CD4-positive, alpha-beta T cell treated with Interleukin-4 for 1 hour (primary cell): ENCODE results near the gene PFKFB1.
"Not testable (repeated sequence)": the region's sequence is repeated elsewhere in the genome, so short reads cannot be mapped to it uniquely, and the experiment has no call there.

Source experiments
- DNase-seq, 2 donors: peaks; one replicate each; pipeline ENCODE4 v3.0.0-alpha.2; 2020 to 2022

Gene PFKFB1

GRCh38 chrX:54992911-54993622 lies 921 bp downstream of the PFKFB1 start:
- no peak for DNase-seq

GRCh38 chrX:54991706-54992105 lies 2.3 kb downstream of the PFKFB1 start:
- DNase-seq: no peak

DNA sequence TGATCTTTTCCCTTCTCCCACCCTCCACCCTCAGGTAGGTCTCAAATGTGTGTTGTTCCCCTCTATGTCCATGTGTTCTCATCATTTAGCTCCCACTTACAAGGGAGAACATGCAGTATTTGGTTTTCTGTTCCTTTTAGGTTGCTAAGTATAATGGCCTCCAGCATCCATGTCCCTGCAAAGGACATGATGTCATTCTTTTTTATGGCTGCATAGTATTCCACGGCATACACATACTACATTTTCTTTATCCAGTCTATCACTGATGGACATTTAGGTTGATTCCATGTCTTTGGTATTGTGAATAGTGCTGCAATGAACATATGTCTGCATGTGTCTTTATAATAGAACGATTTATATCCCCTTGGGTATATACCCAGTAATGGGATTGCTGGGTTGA lies 10.7 kb downstream of the PFKFB1 start:
- DNase-seq: not testable (repeated sequence)

- DNase-seq: no peak
Measured at GRCh38 chrX:54980334-54980733, 13.7 kb downstream of the PFKFB1 start.

DNA sequence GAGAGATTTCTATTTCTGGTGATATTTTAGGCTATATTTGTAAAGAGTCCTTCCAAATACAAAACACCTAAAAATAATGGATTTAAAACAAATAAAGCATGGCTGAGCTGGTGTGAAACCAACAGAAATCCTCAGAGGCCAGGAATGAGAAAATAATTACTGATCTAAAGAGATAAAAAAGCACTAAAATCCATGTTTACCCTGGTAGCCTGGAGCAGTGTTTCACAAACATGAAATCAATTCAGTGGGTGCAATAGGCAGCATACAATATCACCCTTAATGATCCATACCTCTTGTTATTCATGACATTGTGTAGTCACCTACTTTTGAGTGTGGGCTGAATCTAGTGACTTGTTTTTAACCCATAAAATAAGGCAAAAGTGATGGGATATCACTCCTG lies 14.6 kb downstream of the PFKFB1 start:
- no peak for DNase-seq

DNA sequence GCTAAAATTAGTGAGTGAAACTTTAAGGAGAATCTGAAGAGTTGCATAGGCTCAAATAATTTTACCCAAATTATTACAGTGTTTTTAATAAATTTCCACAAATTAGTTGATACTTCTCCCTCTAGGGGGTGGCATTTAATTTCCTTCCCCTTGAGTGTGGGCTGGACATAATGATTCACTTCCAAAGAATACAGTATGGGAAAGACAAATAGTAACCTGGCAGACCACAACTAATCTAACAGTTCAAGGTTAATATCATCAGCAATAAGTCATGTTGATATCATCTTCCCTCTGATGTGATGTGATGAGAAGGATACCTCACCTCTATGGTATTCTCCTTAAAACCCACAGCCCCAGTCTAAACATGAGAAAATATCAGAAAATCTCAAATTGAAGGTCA lies 15.5 kb downstream of the PFKFB1 start:
- DNase-seq: no peak

- no peak for DNase-seq
Measured at GRCh38 chrX:54977387-54977786, 16.6 kb downstream of the PFKFB1 start.

DNA sequence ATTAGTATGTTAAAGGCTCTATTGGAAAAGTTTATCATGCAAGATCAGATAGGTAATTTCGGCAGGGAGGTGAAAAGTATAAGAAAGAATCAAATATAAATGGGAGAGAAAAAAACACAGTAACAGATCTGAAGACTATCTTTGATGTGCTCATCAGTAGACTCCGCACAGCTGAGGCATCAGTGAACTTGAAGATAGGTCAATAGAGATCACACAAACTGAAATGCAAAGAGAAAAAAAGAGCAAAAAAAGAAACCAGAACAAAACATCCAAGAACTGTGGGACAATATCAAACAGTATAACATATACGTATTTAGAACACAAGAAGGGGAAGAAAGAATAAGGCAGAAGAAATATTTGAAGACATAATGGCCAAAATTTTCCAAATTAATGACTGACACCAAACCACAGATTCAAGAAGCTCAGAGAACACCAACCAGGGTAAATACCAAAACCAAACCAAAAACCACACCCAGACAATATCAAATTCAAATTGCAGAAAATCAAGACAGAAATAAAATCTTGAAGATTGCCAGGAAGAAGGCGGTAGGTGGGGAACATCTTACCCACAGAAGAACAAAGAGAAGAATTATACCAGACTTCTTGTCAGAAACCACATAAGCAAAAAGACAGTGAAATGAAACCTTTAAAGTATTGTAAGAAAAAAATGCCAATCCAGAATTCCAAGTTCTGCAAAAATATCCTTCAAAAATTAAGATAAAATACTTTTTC lies 29.1 kb downstream of the PFKFB1 start:
- peak in 1 of 2 donors; percentile 5 for DNase-seq

DNA sequence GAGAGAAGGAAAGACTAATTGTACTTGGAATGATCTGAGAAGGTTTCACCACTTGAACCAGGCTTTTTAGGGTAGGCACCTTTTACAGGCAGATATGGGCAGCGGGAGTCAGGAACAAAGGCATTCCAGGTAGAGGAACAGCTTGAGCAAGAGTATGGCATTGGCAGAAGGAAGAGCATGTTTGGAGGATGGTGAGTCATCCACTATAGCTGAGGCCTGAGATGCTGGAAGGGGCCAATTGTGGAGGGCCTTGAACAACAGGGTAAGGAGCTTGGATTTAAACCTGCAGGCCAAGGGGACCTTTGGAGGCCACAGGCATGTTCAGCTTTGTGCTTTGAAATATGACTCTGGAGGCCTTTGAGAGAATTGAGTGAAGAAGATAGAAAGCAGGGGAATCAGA lies 32.2 kb downstream of the PFKFB1 start:
- DNase-seq: no peak

DNA sequence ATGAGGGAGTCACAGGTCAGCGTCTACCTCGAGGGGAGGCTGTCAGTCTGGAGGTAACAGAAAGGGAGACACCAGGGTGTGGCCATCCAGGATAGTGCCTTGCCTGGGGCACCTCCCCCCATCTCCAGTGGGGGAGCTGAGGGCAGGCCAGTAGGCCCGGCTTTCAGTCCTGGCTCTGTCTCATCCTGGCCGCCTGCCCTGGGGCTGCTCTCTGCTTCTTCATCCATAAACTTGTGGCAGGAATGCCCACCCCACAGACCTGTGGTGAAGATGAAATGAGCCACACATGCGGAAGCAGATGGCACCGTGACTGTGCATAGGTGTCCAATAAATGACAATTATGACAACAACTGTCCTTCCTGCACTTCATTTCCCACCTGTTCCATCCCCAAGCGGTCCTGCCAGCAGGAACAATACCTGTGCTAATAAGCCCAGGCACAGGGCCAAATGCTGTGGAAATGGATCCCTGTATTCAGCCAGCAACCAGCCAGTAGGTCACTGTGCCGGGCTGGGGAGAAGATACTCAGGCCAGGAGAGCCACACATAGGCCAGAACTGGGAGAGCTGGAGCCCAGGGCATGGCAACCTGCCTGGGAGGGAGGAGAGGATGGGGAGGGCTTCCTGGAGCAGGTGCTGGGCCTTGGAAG lies 43.1 kb downstream of the PFKFB1 start:
- DNase-seq: no peak

DNA sequence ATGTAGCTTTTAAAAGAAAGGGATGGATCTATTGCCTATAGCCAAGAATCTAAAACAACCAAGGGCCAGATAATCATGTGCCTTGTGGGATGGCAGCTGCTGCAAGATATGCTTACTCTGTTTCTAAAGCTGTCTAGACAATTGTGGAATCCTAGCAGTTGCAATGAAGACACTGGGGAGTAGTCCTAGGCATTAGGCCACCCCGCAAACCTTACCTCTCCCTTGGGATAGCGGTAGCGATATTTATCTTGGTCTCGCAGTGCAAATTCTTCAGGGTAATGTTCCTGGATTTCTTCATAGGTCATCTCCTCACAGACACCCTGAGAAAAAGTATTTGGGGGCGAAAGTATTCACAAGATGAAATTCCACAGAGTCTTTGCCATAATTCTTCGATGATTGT lies 48.8 kb downstream of the PFKFB1 start:
- no peak for DNase-seq

GRCh38 chrX:54944816-54945215 lies 49.2 kb downstream of the PFKFB1 start:
- DNase-seq: no peak

- DNase-seq: no peak
Measured at GRCh38 chrX:54937416-54937815, 56.6 kb downstream of the PFKFB1 start.

GRCh38 chrX:54935306-54935705 lies 58.7 kb downstream of the PFKFB1 start:
- no peak for DNase-seq

DNA sequence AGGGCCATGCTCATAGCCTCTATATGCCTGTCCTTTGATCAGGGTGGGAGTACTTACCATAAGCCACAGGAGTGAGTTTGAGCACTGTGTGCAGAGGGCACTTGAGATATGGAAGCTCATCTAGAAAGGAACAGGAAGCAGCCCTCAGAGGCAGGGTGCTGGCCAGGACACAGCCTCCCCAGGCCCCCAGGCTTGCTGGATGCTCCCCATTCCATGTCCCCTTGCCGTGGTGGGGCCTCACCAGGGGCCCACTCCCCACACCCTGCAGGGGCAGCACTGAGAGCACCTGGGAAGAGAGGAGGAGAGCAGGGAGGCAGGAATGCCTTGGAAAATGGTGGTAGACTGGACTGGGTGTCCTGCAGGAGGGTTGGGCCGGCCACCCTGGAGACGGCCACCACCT lies 59.1 kb downstream of the PFKFB1 start:
- DNase-seq: no peak

DNA sequence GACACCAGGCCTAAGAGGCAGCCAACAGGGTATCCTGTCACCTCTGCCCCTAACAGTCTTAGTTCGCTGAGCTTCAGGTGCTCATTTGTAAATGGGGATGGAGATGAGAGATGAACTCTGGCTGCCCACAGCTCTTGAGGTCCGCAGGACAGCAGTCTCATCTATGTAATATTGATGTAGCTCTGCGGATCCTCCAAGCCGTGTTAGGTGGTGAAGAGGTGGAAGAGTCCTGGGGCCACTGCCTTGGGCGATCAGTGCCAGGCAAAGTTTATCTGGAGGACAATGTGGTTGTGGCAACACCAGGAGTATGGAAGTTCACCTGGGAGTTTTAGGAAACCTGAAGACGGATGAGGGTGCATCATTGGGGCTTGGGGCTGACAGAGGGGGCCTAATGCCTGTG lies 59.9 kb downstream of the PFKFB1 start:
- DNase-seq: no peak

DNA sequence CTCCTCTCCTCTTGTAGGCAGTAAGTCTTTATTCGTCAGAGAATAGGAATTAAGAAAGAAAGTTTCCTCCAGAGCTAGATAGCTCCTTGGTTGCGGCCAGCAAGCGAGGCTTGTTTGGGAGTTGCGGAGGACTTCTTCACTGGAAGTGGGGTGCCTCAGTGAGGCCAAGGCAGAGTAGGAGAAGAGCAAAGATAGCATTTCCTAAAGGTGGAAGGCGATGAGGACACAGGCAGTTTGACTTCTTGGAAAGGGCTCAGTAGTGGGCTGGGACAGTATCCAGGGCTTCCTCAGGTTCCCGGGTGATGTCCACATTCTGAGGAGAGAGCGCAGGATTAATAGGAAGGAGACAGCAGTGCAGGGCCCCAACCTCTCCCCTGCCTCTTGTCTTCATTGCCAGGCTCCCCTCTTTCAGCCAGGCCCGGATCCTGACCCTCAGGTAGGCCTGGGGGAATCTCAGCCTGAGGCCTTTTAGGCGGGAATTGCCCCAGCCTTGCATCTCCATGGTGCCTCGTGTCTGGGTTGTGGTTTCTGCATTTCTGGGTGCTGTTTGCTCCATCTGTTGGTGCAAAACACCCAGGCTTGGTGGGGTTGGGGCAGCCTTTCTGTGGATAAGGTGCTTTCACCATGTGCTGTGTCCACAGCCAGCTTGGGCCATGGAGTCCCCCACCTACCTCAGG lies 60.7 kb downstream of the PFKFB1 start:
- no peak for DNase-seq

DNA sequence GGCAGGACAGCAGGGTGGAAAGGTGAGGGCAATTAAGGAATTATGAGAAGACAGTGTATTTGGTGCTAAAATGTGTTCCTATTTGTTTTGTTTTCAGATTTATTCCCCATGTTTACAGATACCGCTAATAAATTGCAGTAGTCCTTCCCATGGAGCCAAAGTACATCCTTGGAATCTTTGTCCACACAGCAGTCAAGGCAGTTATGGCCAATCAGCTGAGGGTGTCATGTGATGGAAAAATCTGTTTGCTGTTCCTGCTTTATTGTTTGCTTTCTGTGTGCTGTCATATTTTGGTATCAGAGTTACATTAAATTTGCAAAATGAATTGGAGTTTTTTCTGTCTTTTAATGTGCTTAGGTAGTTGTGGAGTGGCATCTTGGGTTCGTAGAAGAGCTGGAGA lies 62.9 kb downstream of the PFKFB1 start:
- no peak for DNase-seq

- no peak for DNase-seq
Measured at GRCh38 chrX:54930291-54931049, 63.5 kb downstream of the PFKFB1 start.

- no peak for DNase-seq
Measured at GRCh38 chrX:54928876-54929275, 65.1 kb downstream of the PFKFB1 start.

DNA sequence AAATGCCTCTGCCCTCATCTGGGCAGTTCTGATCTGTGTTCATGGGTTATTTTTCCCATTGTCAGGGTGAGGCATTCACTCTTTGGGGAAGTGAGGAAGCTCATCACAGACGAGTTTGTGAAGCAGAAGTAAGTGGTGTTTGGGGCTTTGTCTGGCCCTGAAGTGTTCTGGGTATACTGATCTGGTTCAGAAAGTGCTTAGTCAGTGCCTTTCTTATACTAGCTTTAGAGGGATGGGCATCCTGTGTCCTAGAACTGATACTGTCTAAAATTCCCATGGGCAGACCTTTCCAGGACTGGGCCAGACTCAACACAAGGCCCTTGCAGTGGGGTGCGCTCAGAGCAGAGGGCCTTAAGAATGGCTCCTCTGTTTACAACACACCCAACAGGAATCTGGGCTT lies 67.0 kb downstream of the PFKFB1 start:
- no peak for DNase-seq

DNA sequence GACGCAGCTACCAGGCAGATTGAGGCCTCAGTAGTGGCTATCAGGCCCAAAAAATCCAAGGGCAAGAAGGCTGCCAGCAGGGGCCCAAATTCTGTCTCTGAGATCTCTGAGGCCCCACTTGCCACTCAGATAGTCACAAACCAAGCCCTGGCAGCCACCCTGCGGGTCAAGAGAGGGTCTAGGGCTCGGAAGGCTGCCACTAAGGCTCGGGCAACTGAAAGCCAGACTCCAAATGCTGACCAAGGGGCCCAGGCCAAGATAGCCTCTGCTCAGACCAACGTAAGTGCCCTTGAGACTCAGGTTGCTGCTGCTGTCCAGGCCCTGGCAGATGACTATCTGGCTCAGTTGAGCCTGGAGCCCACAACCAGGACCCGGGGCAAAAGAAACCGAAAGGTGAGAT lies 70.6 kb downstream of the PFKFB1 start:
- no peak for DNase-seq

GRCh38 chrX:54922547-54922946 lies 71.4 kb downstream of the PFKFB1 start:
- DNase-seq: no peak
